GM12891 (cell line): ENCODE data around the gene SOCS6.

ENCODE experiments used
- POLR2A ChIP-seq: IDR thresholded peaks from 2 replicates; pipeline ENCODE4 v1.6.1; 2011; ENCODE audit warnings: low read depth, low read length, control low read depth
- POLR2AphosphoS5 ChIP-seq: IDR thresholded peaks from 2 replicates; pipeline ENCODE4 v1.6.1; 2011; ENCODE audit warnings: low read depth, low read length, control low read depth
- POU2F2 ChIP-seq: IDR thresholded peaks from 2 replicates; pipeline ENCODE4 v1.6.1; 2011; ENCODE audit warnings: low read depth, mild to moderate bottlenecking, control low read depth, low read length, moderate library complexity
- SPI1 ChIP-seq: IDR thresholded peaks from 2 replicates; pipeline ENCODE4 v1.6.1; 2011; ENCODE audit warnings: low read depth, low read length, control low read depth
- TAF1 ChIP-seq: IDR thresholded peaks from 2 replicates; pipeline ENCODE4 v1.6.1; 2011; ENCODE audit warnings: low read depth, low read length, control low read depth

- TF ChIP-seq POLR2A (no peak), POU2F2 (no peak), POLR2AphosphoS5 (no peak), SPI1 (no peak), TAF1 (no peak)
Measured at GRCh38 chr18:70338890-70339289, 50.0 kb downstream of the SOCS6 start.
